H1 (cell line): ENCODE measurements around the gene GLI1. TPM values are rescaled to one million over a fixed set of nuclear protein-coding genes. Genes with fewer than 3 reads are reported as not detected.

Experiments
- CTCF ChIA-PET: fragments of 300-600 bp; sonication (Branson Sonifier 250); formaldehyde crosslinking; loops from one replicate; lab custom pipeline; 2021; ENCODE audit not compliant: partially characterized antibody; lab: Charles Lee
- POLR2A ChIA-PET: fragments of 300-600 bp; sonication (Branson Sonifier 250); formaldehyde crosslinking; loops from one replicate; lab custom pipeline; 2021; ENCODE audit warnings: inconsistent platforms; ENCODE audit not compliant: partially characterized antibody; lab: Charles Lee
- DNase-seq, 2 experiments: peaks; one replicate each; pipeline versions ENCODE4 v3.0.0 to v3.0.0-alpha.2; 2010 to 2022; ENCODE audit warnings: low spot score in 2 of 2, low read depth in 1 of 2, mixed read lengths in 1 of 2
- FAIRE-seq: peaks from 2 replicates; lab custom pipeline; 2011; peaks lifted over from hg19 to GRCh38; lab: Jason Lieb, UNC
- H2AFZ ChIP-seq: 2 replicates; pipeline ENCODE4 v1.8.1; 2012; ENCODE audit warnings: low read length, inconsistent platforms
- H2AK5ac ChIP-seq: 2 replicates; pipeline ENCODE4 v1.6.1; 2013; ENCODE audit warnings: low read depth, low read length
- H2BK120ac ChIP-seq: replicated peaks from 2 replicates; pipeline ENCODE3; 2013; ENCODE audit warnings: low read depth, low read length, inconsistent platforms
- H2BK12ac ChIP-seq: 2 replicates; pipeline ENCODE4 v1.6.1; 2013; ENCODE audit warnings: low read depth, low read length
- H2BK15ac ChIP-seq: 2 replicates; pipeline ENCODE4 v1.6.1; 2013; ENCODE audit warnings: low read length
- H2BK20ac ChIP-seq: 2 replicates; pipeline ENCODE4 v1.6.1; 2013; ENCODE audit warnings: low read length
- H2BK5ac ChIP-seq: 2 replicates; pipeline ENCODE4 v1.6.1; 2013; ENCODE audit warnings: low read depth, low read length
- H3K14ac ChIP-seq: 2 replicates; pipeline ENCODE4 v1.6.1; 2013; ENCODE audit warnings: inconsistent platforms; ENCODE audit not compliant: insufficient read length
- H3K18ac ChIP-seq: 2 replicates; pipeline ENCODE4 v1.6.1; 2013; ENCODE audit warnings: low read length; ENCODE audit errors: extremely low read depth
- H3K23ac ChIP-seq: 2 replicates; pipeline ENCODE4 v1.6.1; 2013; ENCODE audit warnings: inconsistent platforms; ENCODE audit not compliant: insufficient read length
- H3K23me2 ChIP-seq: 2 replicates; pipeline ENCODE4 v1.6.1; 2013; ENCODE audit warnings: low read depth, low read length
- H3K27ac ChIP-seq: 2 replicates; pipeline ENCODE4 v1.6.1; 2011; ENCODE audit warnings: low read depth, low read length, inconsistent platforms
- H3K27me3 ChIP-seq, 4 experiments: replicated peaks in 1 of 4; 1 replicate in 1 of 4; 2 replicates in 3 of 4; pipeline versions ENCODE4 v1.6.1 to v1.8.1; 2011 to 2013; ENCODE audit warnings: low read length in 3 of 4, mild to moderate bottlenecking in 3 of 4, inconsistent platforms in 2 of 4, mixed read lengths in 2 of 4, moderate library complexity in 1 of 4; ENCODE audit not compliant: control insufficient read depth in 3 of 4, insufficient read depth in 3 of 4; ENCODE audit errors: extremely low read depth in 1 of 4
- H3K36me3 ChIP-seq, 4 experiments: 2 replicates each; pipeline versions ENCODE4 v1.6.1 to v1.8.1; 2011 to 2013; ENCODE audit warnings: mild to moderate bottlenecking in 4 of 4, low read length in 3 of 4, moderate library complexity in 2 of 4, control low read depth in 1 of 4, inconsistent platforms in 1 of 4; ENCODE audit not compliant: insufficient read depth in 4 of 4, control insufficient read depth in 2 of 4
- H3K4ac ChIP-seq: replicated peaks from 2 replicates; pipeline ENCODE3; 2013; ENCODE audit warnings: low read length, low read depth, mixed read lengths, inconsistent platforms; ENCODE audit not compliant: insufficient read length
- H3K4me1 ChIP-seq, 4 experiments: replicated peaks in 1 of 4; 1 replicate in 1 of 4; 2 replicates in 3 of 4; pipeline versions ENCODE4 v1.6.1 to v1.8.1; 2011 to 2013; ENCODE audit warnings: low read length in 3 of 4, inconsistent platforms in 2 of 4, mixed read lengths in 1 of 4; ENCODE audit not compliant: insufficient read depth in 4 of 4, control insufficient read depth in 3 of 4
- H3K4me2 ChIP-seq, 2 experiments: 2 replicates each; pipeline versions ENCODE4 v1.6.1 to v1.8.1; 2011 to 2013; ENCODE audit warnings: low read depth in 2 of 2, low read length in 2 of 2, control low read depth in 1 of 2, inconsistent platforms in 1 of 2, mild to moderate bottlenecking in 1 of 2; ENCODE audit not compliant: insufficient read depth in 1 of 2
- H3K4me3 ChIP-seq, 4 experiments: fragments of 200-600, 300-600 bp in 1 of 4; sonication (generic), shearing (Covaris generic), sonication (Bioruptor Twin) in 1 of 4; 2 replicates each; pipeline versions ENCODE4 v1.5.1 to v1.8.1; 2011 to 2016; ENCODE audit warnings: low read length in 4 of 4, low read depth in 3 of 4, control low read depth in 2 of 4, inconsistent platforms in 2 of 4, mild to moderate bottlenecking in 2 of 4, mixed read lengths in 1 of 4, moderate library complexity in 1 of 4; ENCODE audit not compliant: insufficient read depth in 2 of 4; ENCODE audit errors: extremely low read depth in 1 of 4
- H3K56ac ChIP-seq: replicated peaks from 2 replicates; pipeline ENCODE3; 2013; ENCODE audit warnings: low read depth, mild to moderate bottlenecking, mixed read lengths, low read length, inconsistent platforms; ENCODE audit not compliant: insufficient read length
- H3K79me1 ChIP-seq: 2 replicates; pipeline ENCODE4 v1.6.1; 2013; ENCODE audit warnings: low read depth, low read length, control low read depth
- H3K79me2 ChIP-seq, 2 experiments: 2 replicates each; pipeline versions ENCODE4 v1.6.1 to v1.8.1; 2012 to 2013; ENCODE audit warnings: low read length in 2 of 2, mild to moderate bottlenecking in 2 of 2, inconsistent platforms in 1 of 2; ENCODE audit not compliant: insufficient read depth in 2 of 2, control insufficient read depth in 1 of 2
- H3K9ac ChIP-seq, 4 experiments: replicated peaks in 1 of 4; 1 replicate in 1 of 4; 2 replicates in 3 of 4; pipeline versions ENCODE4 v1.6.1 to v1.8.1; 2011 to 2013; ENCODE audit warnings: low read depth in 3 of 4, low read length in 3 of 4, control low read depth in 2 of 4, mild to moderate bottlenecking in 2 of 4, moderate library complexity in 2 of 4, inconsistent platforms in 1 of 4; ENCODE audit errors: extremely low read depth in 1 of 4
- H3K9me3 ChIP-seq, 2 experiments: 2 replicates each; pipeline versions ENCODE4 v1.6.1 to v1.8.1; 2012 to 2013; ENCODE audit warnings: mild to moderate bottlenecking in 2 of 2, moderate library complexity in 2 of 2, control low read depth in 1 of 2, inconsistent platforms in 1 of 2, low read depth in 1 of 2, low read length in 1 of 2, mixed read lengths in 1 of 2; ENCODE audit not compliant: insufficient read depth in 2 of 2
- H4K20me1 ChIP-seq, 2 experiments: replicated peaks in 1 of 2; 2 replicates each; pipeline versions ENCODE3 to v1.8.1; 2011 to 2013; ENCODE audit warnings: inconsistent platforms in 2 of 2, low read length in 2 of 2, mild to moderate bottlenecking in 1 of 2; ENCODE audit not compliant: insufficient read depth in 2 of 2, control insufficient read depth in 1 of 2
- H4K5ac ChIP-seq: 2 replicates; pipeline ENCODE4 v1.6.1; 2013; ENCODE audit warnings: low read length, low read depth, mixed read lengths, inconsistent platforms; ENCODE audit not compliant: insufficient read length
- H4K8ac ChIP-seq: 2 replicates; pipeline ENCODE4 v1.8.0; 2013; ENCODE audit warnings: mild to moderate bottlenecking, moderate library complexity, low read length, inconsistent platforms; ENCODE audit not compliant: insufficient read depth; ENCODE audit errors: extremely low read depth
- H4K91ac ChIP-seq: replicated peaks from 2 replicates; pipeline ENCODE3; 2013; ENCODE audit warnings: low read length, mixed read lengths, inconsistent platforms; ENCODE audit not compliant: insufficient read length
- ATF2 ChIP-seq: IDR thresholded peaks from 2 replicates; pipeline ENCODE4 v1.6.1; 2012; ENCODE audit warnings: low read length, inconsistent platforms
- CBX8 ChIP-seq: fragments of 300-800, 300-1000 bp; sonication (generic); IDR thresholded peaks from 2 replicates; pipeline ENCODE4 v1.7.1; 2016; ENCODE audit warnings: low read depth, low read length, borderline replicate concordance
- EZH2 ChIP-seq: fragments of 200-600 bp; sonication (generic); IDR thresholded peaks from 2 replicates; pipeline ENCODE4 v1.7.1; 2012; ENCODE audit warnings: low read depth, mild to moderate bottlenecking, moderate library complexity, low read length, inconsistent platforms; ENCODE audit not compliant: severe bottlenecking
- JUN ChIP-seq: IDR thresholded peaks from 2 replicates; pipeline ENCODE4 v1.6.1; 2011; ENCODE audit warnings: low read depth, mild to moderate bottlenecking, improper control_type of control experiment, low read length
- NANOG ChIP-seq: IDR thresholded peaks from 2 replicates; pipeline ENCODE4 v1.6.1; 2011; ENCODE audit warnings: low read length, low read depth, mild to moderate bottlenecking, inconsistent platforms; ENCODE audit not compliant: insufficient read depth, poor library complexity, severe bottlenecking
- RXRA ChIP-seq: IDR thresholded peaks from 2 replicates; pipeline ENCODE4 v1.6.1; 2011; ENCODE audit warnings: low read depth, mild to moderate bottlenecking, low read length, moderate library complexity; ENCODE audit not compliant: insufficient read depth
- TEAD4 ChIP-seq: IDR thresholded peaks from 2 replicates; pipeline ENCODE4 v1.6.1; 2012; ENCODE audit warnings: low read depth, low read length, inconsistent platforms, mixed read lengths
- USF2 ChIP-seq: IDR thresholded peaks from 2 replicates; pipeline ENCODE4 v1.6.1; 2011; ENCODE audit warnings: low read length, improper control_type of control experiment
- WGBS, 2 experiments: shearing (Covaris generic) in 1 of 2; methylation state at CpG; one replicate each; pipeline versions ENCODE4 v1.1.6 to v1.1.7; 2013 to 2015; ENCODE audit warnings: low lambda C conversion rate in 2 of 2, mixed read lengths in 2 of 2, inconsistent platforms in 1 of 2, low coverage in 1 of 2, missing lambda C conversion rate in 1 of 2; ENCODE audit not compliant: insufficient replicate concordance in 2 of 2, insufficient coverage in 1 of 2, insufficient read length in 1 of 2; ENCODE audit errors: extremely low coverage in 1 of 2, missing lambda C conversion rate in 1 of 2; 5-methylcytosine and 5-hydroxymethylcytosine counted together
- polyA plus RNA-seq, 7 experiments: library from polyadenylated mRNA; depleted of rRNA in 3 of 7; stranded (reverse) in 5 of 7; unstranded in 2 of 7; fragments of >200 nt in 5 of 7; fragments of 200-250 nt in 2 of 7; gene quantifications; 1 replicate in 5 of 7; 2 replicates in 1 of 7; 4 replicates in 1 of 7; pipeline versions ENCODE4 v1.2.1 to v1.2.3, GENCODE V29; 2011 to 2013; ENCODE audit warnings: missing spikeins in 2 of 7, mixed read lengths in 2 of 7
- total RNA-seq: library from RNA; stranded (reverse); fragmentation: NEBNext Ultra II Directional; extraction: Animal tissue kit (Norgen Biotek cat#: 25700); gene quantifications from 2 replicates; pipeline ENCODE4 v1.2.1, GENCODE V29; 2021

Gene GLI1
- total and polyA plus RNA-seq, 2 of the 8 experiments (the other 6 are each of a cell fraction or from before 2014, with no cell fraction given), result 23.5 to 25.3 TPM

- FAIRE-seq, result no peak
- Histone ChIP-seq H3K36me3 (no peaks in the 10 kb centered on the region), H2BK12ac (no peak overlapping the region), H3K9ac (no peak overlapping the region), H3K4me1 (no peaks in the 10 kb centered on the region), H3K14ac (no peak overlapping the region), H2BK5ac (no peak overlapping the region), H2BK120ac (no peak overlapping the region), H2AK5ac (no peak overlapping the region), H3K9me3 (no peaks in the 10 kb centered on the region), H2AFZ (no peak overlapping the region), H3K27me3 (no peaks in the 10 kb centered on the region), H3K27ac (no peak overlapping the region), H3K79me1 (no peaks in the 10 kb centered on the region), H3K4me3 (no peak overlapping the region), H4K91ac (no peak overlapping the region), H3K23ac (no peak overlapping the region), H2BK15ac (no peak overlapping the region), H3K79me2 (no peaks in the 10 kb centered on the region), H2BK20ac (no peak overlapping the region)
- POLR2A ChIA-PET, result interaction anchor here (0.8 to 11.2 kb wide), 4 partner anchors 9 to 183 kb away, joined by 3 to 168 read pairs (median 6); partner anchors contain the start of genes INHBC, INHBE and R3HDM2
- 95% methylated on average over 6 of the region's 6 CpGs; no CpG with 5 or more reads in 1 of the 2 experiments for WGBS, 2 experiments
- TF ChIP-seq JUN (no peak), CBX8 (no peak), USF2 (no peak), NANOG (no peak), ATF2 (no peak), RXRA (no peak), EZH2 (no peak), TEAD4 (no peak)
- TF ChIP-seq, all 59 proteins: peak for 0
- no peaks in the 10 kb centered on the region for H3K23me2 ChIP-seq
- no peak overlapping the region for H3K4ac ChIP-seq
- H4K20me1 ChIP-seq, result no peaks in the 10 kb centered on the region
- no peak overlapping the region for H4K5ac ChIP-seq
- no peak overlapping the region for H3K4me2 ChIP-seq
- no peak overlapping the region for H4K8ac ChIP-seq
- no peak overlapping the region for H3K18ac ChIP-seq
- CTCF ChIA-PET, result interaction anchor here (0.6 to 18.2 kb wide), 3 partner anchors 8 to 136 kb away, joined by 3 to 478 read pairs (median 47); partner anchors contain the start of gene INHBE
- DNase-seq, result no peak
- no peak overlapping the region for H3K56ac ChIP-seq
These were observed 13.2 kb upstream of the GLI1 start for GRCh38 chr12:57446292-57446960.
